GM23248 (cell line): ENCODE measurements around the gene DNASE1L2. TPM values are rescaled to one million over a fixed set of nuclear protein-coding genes. Genes with fewer than 3 reads are reported as not detected.
"Not testable (repeated sequence)": the region's sequence is repeated elsewhere in the genome, so short reads cannot be mapped to it uniquely, and the experiment has no call there.

Source experiments
- DNase-seq: peaks from one replicate; pipeline ENCODE4 v3.0.0-alpha.2; 2015
- H2AFZ ChIP-seq: fragments of 200-600 bp; sonication (generic); 2 replicates; pipeline ENCODE4 v1.6.1; 2016; ENCODE audit warnings: antibody characterized with exemption
- H3F3A ChIP-seq: fragments of 200-600 bp; sonication (generic); 2 replicates; pipeline ENCODE4 v1.6.1; 2016; ENCODE audit warnings: mild to moderate bottlenecking, antibody characterized with exemption, mixed run types; ENCODE audit not compliant: insufficient read depth
- H3K27ac ChIP-seq: fragments of 200-600 bp; sonication (generic); 2 replicates; pipeline ENCODE4 v1.5.1; 2016; ENCODE audit warnings: mild to moderate bottlenecking
- H3K27me3 ChIP-seq: fragments of 200-600 bp; sonication (generic); replicated peaks from 2 replicates; pipeline ENCODE4 v1.6.1; 2016; ENCODE audit warnings: mild to moderate bottlenecking; ENCODE audit not compliant: insufficient read depth
- H3K36me3 ChIP-seq: fragments of 200-600 bp; sonication (generic); 2 replicates; pipeline ENCODE4 v1.6.1; 2016; ENCODE audit warnings: low read depth, mild to moderate bottlenecking
- H3K4me1 ChIP-seq: fragments of 200-600 bp; sonication (generic); 2 replicates; pipeline ENCODE4 v1.6.1; 2016; ENCODE audit warnings: mild to moderate bottlenecking; ENCODE audit not compliant: insufficient read depth
- H3K4me2 ChIP-seq: fragments of 200-600 bp; sonication (generic); one replicate; pipeline ENCODE4 v1.6.1; 2016; ENCODE audit warnings: mild to moderate bottlenecking; ENCODE audit not compliant: unreplicated experiment
- H3K4me3 ChIP-seq: fragments of 200-600 bp; sonication (generic); 2 replicates; pipeline ENCODE4 v1.5.1; 2016; ENCODE audit warnings: mild to moderate bottlenecking
- H3K79me2 ChIP-seq: fragments of 200-600 bp; sonication (generic); 2 replicates; pipeline ENCODE4 v1.6.1; 2016; ENCODE audit warnings: mild to moderate bottlenecking; ENCODE audit not compliant: insufficient read depth
- H3K9ac ChIP-seq: fragments of 200-600 bp; sonication (generic); 2 replicates; pipeline ENCODE4 v1.6.1; 2016; ENCODE audit warnings: mild to moderate bottlenecking
- H3K9me2 ChIP-seq: fragments of 200-600 bp; sonication (generic); 2 replicates; pipeline ENCODE4 v1.6.1; 2016; ENCODE audit warnings: mixed run types, mild to moderate bottlenecking, moderate library complexity; ENCODE audit not compliant: insufficient read depth
- H3K9me3 ChIP-seq: fragments of 200-600 bp; sonication (generic); one replicate; pipeline ENCODE4 v1.6.1; 2017; ENCODE audit warnings: low read depth
- H4K20me1 ChIP-seq: fragments of 200-600 bp; sonication (generic); 2 replicates; pipeline ENCODE4 v1.6.0; 2016; ENCODE audit not compliant: insufficient read depth
- EZH2 ChIP-seq: fragments of 200-600 bp; sonication (generic); IDR thresholded peaks from 2 replicates; pipeline ENCODE4 v1.6.1; 2018; ENCODE audit warnings: antibody characterized with exemption, mild to moderate bottlenecking; ENCODE audit not compliant: insufficient read depth, poor library complexity, severe bottlenecking
- EZH2phosphoT487 ChIP-seq: fragments of 200-600 bp; sonication (generic); IDR thresholded peaks from 2 replicates; pipeline ENCODE4 v1.6.1; 2018; ENCODE audit warnings: antibody characterized with exemption, moderate library complexity, mild to moderate bottlenecking, low read depth; ENCODE audit not compliant: insufficient read depth
- WGBS, 2 experiments: methylation state at CpG; one replicate each; pipeline ENCODE4 v1.1.6; 2015 to 2017; ENCODE audit warnings: low lambda C conversion rate in 2 of 2, low coverage in 1 of 2; ENCODE audit errors: missing lambda C conversion rate in 2 of 2; 5-methylcytosine and 5-hydroxymethylcytosine counted together
- in situ Hi-C: fragments of 300-500 bp; cut with MboI; formaldehyde crosslinking; loops from 2 replicates; pipeline ENCODE4 v1.15.0; 2020
- polyA plus RNA-seq: library from polyadenylated mRNA; unstranded; fragments of >200 nt; fragmentation: Nextera tagmentation; extraction: Ambion mirVana; gene quantifications from 2 replicates; pipeline ENCODE4 v1.2.1, GENCODE V29; 2016
- total RNA-seq: library from RNA; depleted of rRNA; stranded (reverse); fragments of >200 nt; shearing (Covaris generic); gene quantifications from 2 replicates; pipeline ENCODE4 v1.2.3, GENCODE V29; 2014

Gene DNASE1L2
- total and polyA plus RNA-seq, 2 experiments from 2014 or later = 0.89 TPM; not detected in 1

- WGBS, 2 experiments = 83 to 86% methylated on average over 11 of the region's 11 CpGs
- Histone ChIP-seq H3K4me3 (no peak overlapping the region), H3K27ac (no peak overlapping the region), H3K36me3 (peaks cover 44% of the 10 kb centered on the region), H3K27me3 (no peaks in the 10 kb centered on the region), H3K79me2 (peaks cover 59% of the 10 kb centered on the region), H3K9ac (no peak overlapping the region), H3K4me1 (peaks cover 14% of the 10 kb centered on the region; the same call in 1 of the 2 replicates), H3K4me2 (no peak overlapping the region), H3K9me2 (no peaks in the 10 kb centered on the region), H2AFZ (no peak overlapping the region), H3K9me3 (no peaks in the 10 kb centered on the region), H4K20me1 (0 out of 2 replicates have a peak, but pooled peaks cover 3% of the 10 kb centered on the region), H3F3A (peaks cover 36% of the 10 kb centered on the region)
- TF ChIP-seq EZH2phosphoT487 (no peak), EZH2 (no peak)
- in situ Hi-C loops = no loop called here
- DNase-seq = no peak
Measured at GRCh38 chr16:2253293-2253692, 17.0 kb downstream of the DNASE1L2 start.

DNA sequence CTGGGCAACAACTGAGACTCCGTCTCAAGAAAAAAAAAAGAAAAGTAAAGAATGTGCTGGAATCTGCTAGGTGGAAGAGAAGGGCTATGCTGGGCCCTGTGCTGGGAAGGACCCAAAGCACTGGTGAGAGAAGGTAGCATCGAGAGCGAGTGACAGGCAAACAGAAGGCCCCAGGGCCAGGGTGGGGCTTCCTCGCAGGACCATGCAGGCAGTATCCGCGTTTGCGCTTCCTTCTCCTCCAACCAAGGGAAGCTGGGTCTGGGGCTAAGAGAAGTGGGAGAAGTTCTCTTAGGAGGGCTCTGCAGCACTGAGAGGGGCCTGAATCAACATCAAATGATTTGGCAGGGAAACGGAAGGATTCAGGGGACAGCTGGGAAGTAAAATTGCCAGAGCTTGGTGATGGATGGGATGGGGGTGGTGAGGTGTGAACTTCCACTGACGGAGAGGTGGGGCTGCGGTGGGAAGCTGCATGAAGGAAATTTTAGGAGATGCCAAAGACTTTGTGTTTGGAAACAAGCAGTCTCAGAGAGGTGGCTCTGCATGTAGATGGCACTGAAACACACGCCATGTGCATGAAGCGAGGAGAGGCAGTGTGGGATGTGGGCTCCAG lies 20.4 kb downstream of the DNASE1L2 start:
- no peaks in the 10 kb centered on the region for H3K9me3 ChIP-seq
- no peak overlapping the region for H3K9ac ChIP-seq
- no peak for TF ChIP-seq EZH2phosphoT487
- TF ChIP-seq EZH2 = no peak
- no peak overlapping the region for H3K4me3 ChIP-seq
- peaks cover 68% of the 10 kb centered on the region for H3K79me2 ChIP-seq
- no peak overlapping the region for H3K4me2 ChIP-seq
- in situ Hi-C loops = no loop called here
- H4K20me1 ChIP-seq = 0 out of 2 replicates have a peak, but pooled peaks cover 3% of the 10 kb centered on the region
- peaks cover 58% of the 10 kb centered on the region for H3F3A ChIP-seq
- H3K27ac ChIP-seq = no peak overlapping the region
- no peaks in the 10 kb centered on the region for H3K9me2 ChIP-seq
- H3K4me1 ChIP-seq = peaks cover 5% of the 10 kb centered on the region; the same call in 1 of the 2 replicates
- 89 to 90% methylated on average over 12 of the region's 12 CpGs for WGBS, 2 experiments
- no peaks in the 10 kb centered on the region for H3K27me3 ChIP-seq
- no peak for DNase-seq
- H3K36me3 ChIP-seq = peaks cover 75% of the 10 kb centered on the region
- H2AFZ ChIP-seq = no peak overlapping the region

DNA sequence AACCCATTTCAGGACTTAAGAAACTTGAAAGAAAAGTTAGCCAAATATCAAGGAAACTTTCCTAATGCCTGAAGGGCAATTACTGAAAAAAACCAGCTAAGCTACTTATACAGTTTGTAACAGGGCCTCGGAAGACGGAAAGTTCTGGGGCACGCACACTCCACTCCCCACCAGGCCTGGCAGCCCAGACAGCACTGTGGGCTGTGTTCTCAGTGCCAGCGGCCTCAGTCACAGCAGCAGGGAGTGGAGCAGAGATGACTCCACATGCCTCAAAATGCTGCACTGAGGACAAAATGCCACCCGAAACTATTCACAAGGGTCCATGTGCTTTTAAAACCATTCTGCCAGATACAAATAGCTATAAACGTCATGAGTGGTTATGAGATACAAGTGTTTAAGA lies 21.5 kb downstream of the DNASE1L2 start:
- 89 to 91% methylated on average over 6 of the region's 6 CpGs for WGBS, 2 experiments
- H3K9me3 ChIP-seq = no peaks in the 10 kb centered on the region
- no peak overlapping the region for H3K4me2 ChIP-seq
- H3K4me3 ChIP-seq = no peak overlapping the region
- peaks cover 50% of the 10 kb centered on the region for H3F3A ChIP-seq
- in situ Hi-C loops = no loop called here
- peaks cover 79% of the 10 kb centered on the region for H3K79me2 ChIP-seq
- peaks cover 86% of the 10 kb centered on the region for H3K36me3 ChIP-seq
- H3K9ac ChIP-seq = no peak overlapping the region
- H4K20me1 ChIP-seq = 0 out of 2 replicates have a peak, but pooled peaks cover 3% of the 10 kb centered on the region
- no peak overlapping the region for H3K27ac ChIP-seq
- H3K27me3 ChIP-seq = no peaks in the 10 kb centered on the region
- no peak for TF ChIP-seq EZH2phosphoT487
- TF ChIP-seq EZH2 = no peak
- H2AFZ ChIP-seq = no peak overlapping the region
- H3K9me2 ChIP-seq = no peaks in the 10 kb centered on the region
- no peak for DNase-seq
- no peaks in the 10 kb centered on the region for H3K4me1 ChIP-seq

GRCh38 chr16:2258530-2258929 lies 22.3 kb downstream of the DNASE1L2 start:
- H3K4me1 ChIP-seq, H2AFZ ChIP-seq, H3K4me3 ChIP-seq, in situ Hi-C loops, DNase-seq, H3K9me2 ChIP-seq, H3K27ac ChIP-seq, H3K27me3 ChIP-seq, H4K20me1 ChIP-seq, H3K9me3 ChIP-seq, H3K4me2 ChIP-seq, H3K9ac ChIP-seq: not testable (repeated sequence)
- peaks cover 87% of the 10 kb centered on the region for H3K79me2 ChIP-seq
- peaks cover 45% of the 10 kb centered on the region for H3F3A ChIP-seq
- peaks cover 86% of the 10 kb centered on the region for H3K36me3 ChIP-seq
- 96 to 97% methylated on average over 7 of the region's 7 CpGs for WGBS, 2 experiments
